Panc1 (cell line): ENCODE data around the gene IVD. TPM values are rescaled to one million over a fixed set of nuclear protein-coding genes. Genes with fewer than 3 reads are reported as not detected.
"Not testable (repeated sequence)": the region's sequence is repeated elsewhere in the genome, so short reads cannot be mapped to it uniquely, and the experiment has no call there.

ENCODE experiments used
- ATAC-seq: fragments of 200-7000 bp; cut with Tn5 transposase; 2 replicates; pipeline ENCODE4 v1.9.1; 2020; ENCODE audit warnings: mild to moderate bottlenecking, moderate library complexity
- BruUV-seq: library from RNA; stranded (reverse); fragments of 400-500 nt; replicated peaks from 2 replicates; lab custom pipeline; 2021; lab: Mats Ljungman, UMichigan
- CTCF ChIA-PET: fragments of 300-600 bp; sonication (Branson Sonifier 250); formaldehyde crosslinking; loops from one replicate; lab custom pipeline; 2022; ENCODE audit warnings: antibody characterized with exemption; lab: Charles Lee
- POLR2A ChIA-PET: fragments of 300-600 bp; sonication (Branson Sonifier 250); formaldehyde crosslinking; loops from one replicate; lab custom pipeline; 2022; ENCODE audit warnings: antibody characterized with exemption; lab: Charles Lee
- DNase-seq: peaks from one replicate; pipeline ENCODE4 v3.0.0-alpha.2; 2010; ENCODE audit warnings: low read depth, low spot score
- H3K27ac ChIP-seq: 2 replicates; pipeline ENCODE4 v1.5.1; 2011; ENCODE audit warnings: mild to moderate bottlenecking, low read length, inconsistent platforms
- H3K27me3 ChIP-seq: fragments of 200-500 bp; sonication (Bioruptor generic); 2 replicates; pipeline ENCODE4 v1.6.0; 2014; ENCODE audit warnings: low read length, inconsistent platforms; ENCODE audit not compliant: control insufficient read depth, insufficient read depth
- H3K36me3 ChIP-seq: fragments of 200-500 bp; sonication (Bioruptor generic); 2 replicates; pipeline ENCODE4 v1.5.1; 2014; ENCODE audit warnings: inconsistent platforms, mild to moderate bottlenecking, low read length, moderate library complexity; ENCODE audit not compliant: control insufficient read depth, insufficient read depth
- H3K4me1 ChIP-seq: 2 replicates; pipeline ENCODE4 v1.5.1; 2011; ENCODE audit warnings: inconsistent platforms, mild to moderate bottlenecking, low read length, moderate library complexity; ENCODE audit not compliant: control insufficient read depth, insufficient read depth
- H3K4me3 ChIP-seq, 2 experiments: 2 replicates each; pipeline ENCODE4 v1.5.1; 2011 to 2012; ENCODE audit warnings: low read depth in 2 of 2, low read length in 2 of 2, mild to moderate bottlenecking in 2 of 2, inconsistent platforms in 1 of 2, moderate library complexity in 1 of 2
- H3K9me3 ChIP-seq: fragments of 200-500 bp; sonication (Bioruptor generic); 2 replicates; pipeline ENCODE4 v1.5.1; 2014; ENCODE audit warnings: low read depth, mild to moderate bottlenecking, inconsistent platforms, low read length, moderate library complexity; ENCODE audit not compliant: control insufficient read depth, insufficient read depth
- POLR2AphosphoS5 ChIP-seq: IDR thresholded peaks from 2 replicates; pipeline ENCODE4 v1.6.1; 2012; ENCODE audit warnings: mild to moderate bottlenecking, low read depth, low read length, moderate library complexity
- SIN3A ChIP-seq: IDR thresholded peaks from 2 replicates; pipeline ENCODE4 v1.6.1; 2012; ENCODE audit warnings: low read depth, mild to moderate bottlenecking, low read length, moderate library complexity, borderline replicate concordance; ENCODE audit not compliant: insufficient read depth
- TCF7L2 ChIP-seq: IDR thresholded peaks from 2 replicates; pipeline ENCODE4 v1.6.1; 2011; ENCODE audit warnings: mild to moderate bottlenecking, low read depth, low read length, inconsistent platforms
- in situ Hi-C: cut with HindIII; loops from 2 replicates; pipeline ENCODE4 v1.10.0; 2016; ENCODE audit warnings: low sequenced_read_pairs, low pct_unique_long_range_greater_than_20kb
- intact Hi-C: fragments of 100-400 bp; cut with micrococcal nuclease; formaldehyde crosslinking; loops from one replicate; pipeline ENCODE4 v1.10.0; 2022; ENCODE audit not compliant: unreplicated experiment
- total RNA-seq: library from RNA; stranded (reverse); gene quantifications from one replicate; pipeline ENCODE4 v1.2.1, GENCODE V29; 2021; ENCODE audit not compliant: unreplicated experiment
- TF ChIP-seq, protein P1 (sequence below): fragments of 450-650 bp; IDR thresholded peaks from 2 replicates; pipeline ENCODE4 v1.5.1; 2017; ENCODE audit warnings: mild to moderate bottlenecking
- TF ChIP-seq, protein P2 (sequence below), 2 experiments: IDR thresholded peaks; 2 replicates each; pipeline ENCODE4 v1.6.1; 2011 to 2012; ENCODE audit warnings: low read depth in 2 of 2, control low read depth in 1 of 2, low read length in 1 of 2, mild to moderate bottlenecking in 1 of 2, moderate library complexity in 1 of 2; ENCODE audit not compliant: insufficient read depth in 1 of 2

IVD gene
- total RNA-seq, 1 experiment from 2014 or later: 74.6 TPM

DNA sequence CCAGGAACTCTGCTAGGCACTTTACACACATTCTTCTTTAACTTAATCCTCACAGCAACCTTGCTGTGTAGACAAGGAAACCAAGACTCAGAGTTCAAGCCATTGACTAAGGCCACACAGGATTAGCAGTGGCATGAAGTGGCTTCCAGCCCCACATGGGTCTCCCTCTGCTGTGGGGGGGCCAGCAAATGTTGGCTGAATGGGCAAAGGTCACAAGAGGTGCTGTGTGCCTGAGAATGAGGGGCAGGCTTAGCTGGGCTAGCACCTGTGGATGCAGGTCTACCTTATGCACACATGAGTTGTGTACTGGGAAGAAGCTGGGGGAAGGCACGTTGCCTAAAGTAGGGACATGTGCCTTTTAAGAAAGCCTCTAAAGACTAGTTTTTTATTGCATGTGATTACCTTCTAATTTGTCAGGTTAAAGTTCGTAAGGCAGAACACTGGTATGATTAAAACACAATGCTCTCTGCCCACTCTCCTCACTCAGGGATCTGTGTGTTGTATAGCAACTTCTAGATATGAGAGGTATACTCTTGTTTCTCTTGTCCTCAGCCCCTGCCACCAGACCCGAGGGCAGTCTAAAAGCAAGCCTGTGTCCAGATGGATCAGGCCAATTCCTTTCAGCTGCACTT is 46.0 kb downstream of the IVD start:
- H3K9me3 ChIP-seq: no peaks in the 10 kb centered on the region
- H3K27ac ChIP-seq: no peak overlapping the region
- no peak for ATAC-seq
- ChIA-PET CTCF (no interaction called here), POLR2A (no interaction called here)
- in situ Hi-C loops (no loop called here), intact Hi-C loops (no loop called here)
- H3K4me1 ChIP-seq: peaks cover 41% of the 10 kb centered on the region
- DNase-seq: no peak
- no peak overlapping the region for H3K4me3 ChIP-seq
- H3K27me3 ChIP-seq: no peaks in the 10 kb centered on the region
- TF ChIP-seq, protein P1, sequence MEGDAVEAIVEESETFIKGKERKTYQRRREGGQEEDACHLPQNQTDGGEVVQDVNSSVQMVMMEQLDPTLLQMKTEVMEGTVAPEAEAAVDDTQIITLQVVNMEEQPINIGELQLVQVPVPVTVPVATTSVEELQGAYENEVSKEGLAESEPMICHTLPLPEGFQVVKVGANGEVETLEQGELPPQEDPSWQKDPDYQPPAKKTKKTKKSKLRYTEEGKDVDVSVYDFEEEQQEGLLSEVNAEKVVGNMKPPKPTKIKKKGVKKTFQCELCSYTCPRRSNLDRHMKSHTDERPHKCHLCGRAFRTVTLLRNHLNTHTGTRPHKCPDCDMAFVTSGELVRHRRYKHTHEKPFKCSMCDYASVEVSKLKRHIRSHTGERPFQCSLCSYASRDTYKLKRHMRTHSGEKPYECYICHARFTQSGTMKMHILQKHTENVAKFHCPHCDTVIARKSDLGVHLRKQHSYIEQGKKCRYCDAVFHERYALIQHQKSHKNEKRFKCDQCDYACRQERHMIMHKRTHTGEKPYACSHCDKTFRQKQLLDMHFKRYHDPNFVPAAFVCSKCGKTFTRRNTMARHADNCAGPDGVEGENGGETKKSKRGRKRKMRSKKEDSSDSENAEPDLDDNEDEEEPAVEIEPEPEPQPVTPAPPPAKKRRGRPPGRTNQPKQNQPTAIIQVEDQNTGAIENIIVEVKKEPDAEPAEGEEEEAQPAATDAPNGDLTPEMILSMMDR: no peak
- TF ChIP-seq TCF7L2: no peak
- TF ChIP-seq, protein P2, sequence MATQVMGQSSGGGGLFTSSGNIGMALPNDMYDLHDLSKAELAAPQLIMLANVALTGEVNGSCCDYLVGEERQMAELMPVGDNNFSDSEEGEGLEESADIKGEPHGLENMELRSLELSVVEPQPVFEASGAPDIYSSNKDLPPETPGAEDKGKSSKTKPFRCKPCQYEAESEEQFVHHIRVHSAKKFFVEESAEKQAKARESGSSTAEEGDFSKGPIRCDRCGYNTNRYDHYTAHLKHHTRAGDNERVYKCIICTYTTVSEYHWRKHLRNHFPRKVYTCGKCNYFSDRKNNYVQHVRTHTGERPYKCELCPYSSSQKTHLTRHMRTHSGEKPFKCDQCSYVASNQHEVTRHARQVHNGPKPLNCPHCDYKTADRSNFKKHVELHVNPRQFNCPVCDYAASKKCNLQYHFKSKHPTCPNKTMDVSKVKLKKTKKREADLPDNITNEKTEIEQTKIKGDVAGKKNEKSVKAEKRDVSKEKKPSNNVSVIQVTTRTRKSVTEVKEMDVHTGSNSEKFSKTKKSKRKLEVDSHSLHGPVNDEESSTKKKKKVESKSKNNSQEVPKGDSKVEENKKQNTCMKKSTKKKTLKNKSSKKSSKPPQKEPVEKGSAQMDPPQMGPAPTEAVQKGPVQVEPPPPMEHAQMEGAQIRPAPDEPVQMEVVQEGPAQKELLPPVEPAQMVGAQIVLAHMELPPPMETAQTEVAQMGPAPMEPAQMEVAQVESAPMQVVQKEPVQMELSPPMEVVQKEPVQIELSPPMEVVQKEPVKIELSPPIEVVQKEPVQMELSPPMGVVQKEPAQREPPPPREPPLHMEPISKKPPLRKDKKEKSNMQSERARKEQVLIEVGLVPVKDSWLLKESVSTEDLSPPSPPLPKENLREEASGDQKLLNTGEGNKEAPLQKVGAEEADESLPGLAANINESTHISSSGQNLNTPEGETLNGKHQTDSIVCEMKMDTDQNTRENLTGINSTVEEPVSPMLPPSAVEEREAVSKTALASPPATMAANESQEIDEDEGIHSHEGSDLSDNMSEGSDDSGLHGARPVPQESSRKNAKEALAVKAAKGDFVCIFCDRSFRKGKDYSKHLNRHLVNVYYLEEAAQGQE (IDR thresholded peaks at IDR 0.05; ENCODE audit: insufficient read depth in 1 of 2, low read depth in 2 of 2, low read length in 1 of 2): no peak
- TF ChIP-seq SIN3A: no peak
- no peak for TF ChIP-seq POLR2AphosphoS5
- no peaks in the 10 kb centered on the region for H3K36me3 ChIP-seq
- BruUV-seq: no TSS peak

DNA sequence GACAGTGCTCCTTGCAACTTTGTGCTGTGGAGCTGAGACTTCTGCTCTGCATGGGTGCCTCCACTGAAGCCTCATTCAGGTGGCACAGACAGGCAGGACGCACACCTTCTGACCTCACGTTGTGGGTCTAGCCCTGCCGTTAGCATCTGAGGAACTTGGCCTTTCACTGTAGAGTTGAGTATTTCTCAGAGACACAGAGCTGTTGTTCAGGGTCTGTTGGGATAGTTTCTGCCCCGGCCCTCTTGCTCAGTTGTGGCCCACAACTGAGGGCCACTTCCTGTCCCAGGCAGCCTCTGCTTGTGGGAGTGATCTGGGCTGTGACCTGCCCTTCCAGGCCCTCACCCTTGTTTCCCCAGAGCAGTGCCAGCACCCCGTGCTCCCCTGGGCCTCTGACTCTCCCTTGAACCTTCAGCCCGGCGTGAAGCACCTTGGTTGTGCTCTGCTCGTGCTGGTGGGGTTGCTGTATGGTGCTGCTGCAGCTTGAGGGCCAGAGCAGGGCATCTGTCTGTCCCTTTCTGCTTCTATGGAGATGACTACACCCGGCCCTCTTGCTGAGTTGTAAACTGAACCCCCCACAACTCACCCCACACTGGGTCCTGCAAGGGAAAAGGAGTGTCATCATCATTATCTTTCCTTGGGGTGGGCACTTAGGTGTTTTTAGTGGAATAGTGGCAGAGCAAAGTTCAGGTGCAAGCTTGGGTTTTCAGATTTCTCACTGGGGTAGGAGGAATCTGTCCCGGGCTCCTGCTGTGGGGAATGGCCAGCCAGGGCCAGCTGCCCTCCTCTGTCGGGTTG is 46.9 kb downstream of the IVD start:
- peaks cover 42% of the 10 kb centered on the region for H3K4me1 ChIP-seq
- POLR2A ChIA-PET: no interaction called here
- TF ChIP-seq TCF7L2 (no peak), POLR2AphosphoS5 (no peak), SIN3A (no peak)
- TF ChIP-seq, protein P1: no peak
- TF ChIP-seq, protein P2 (IDR thresholded peaks at IDR 0.05; ENCODE audit: insufficient read depth in 1 of 2, low read depth in 2 of 2, low read length in 1 of 2): no peak
- DNase-seq: no peak
- H3K27me3 ChIP-seq: no peaks in the 10 kb centered on the region
- H3K9me3 ChIP-seq: no peaks in the 10 kb centered on the region
- CTCF ChIA-PET: no interaction called here
- peak; percentile 15; the same call in 1 of the 2 replicates for ATAC-seq
- intact Hi-C loops: no loop called here
- BruUV-seq: no TSS peak
- no peaks in the 10 kb centered on the region for H3K36me3 ChIP-seq
- H3K4me3 ChIP-seq: no peak overlapping the region
- no peak overlapping the region for H3K27ac ChIP-seq
- in situ Hi-C loops: no loop called here

DNA sequence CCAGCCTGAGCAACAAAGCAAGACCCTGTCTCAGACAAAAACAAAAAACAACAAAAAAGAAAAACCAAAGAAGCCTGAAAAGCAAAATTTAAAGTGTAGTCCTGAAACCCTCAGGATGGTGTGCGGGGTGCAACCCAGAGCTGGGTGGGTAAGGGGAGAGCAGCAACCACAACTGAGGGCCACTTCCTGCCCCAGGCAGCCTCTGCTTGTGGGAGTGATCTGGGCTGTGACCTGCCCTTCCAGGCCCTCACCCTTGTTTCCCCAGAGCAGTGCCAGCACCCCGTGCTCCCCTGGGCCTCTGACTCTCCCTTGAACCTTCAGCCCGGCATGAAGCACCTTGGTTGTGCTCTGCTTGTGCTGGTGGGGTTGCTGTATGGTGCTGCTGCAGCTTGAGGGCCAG is 48.3 kb downstream of the IVD start:
- H3K36me3 ChIP-seq, H3K27ac ChIP-seq, intact Hi-C loops, H3K4me3 ChIP-seq, H3K9me3 ChIP-seq, CTCF ChIA-PET, in situ Hi-C loops, ATAC-seq, BruUV-seq, H3K27me3 ChIP-seq, DNase-seq: not testable (repeated sequence)
- POLR2A ChIA-PET: interaction anchor here (0.5 kb wide), 1 partner anchor 10 kb away, joined by 3 read pairs; no protein-coding TSS in a partner anchor
- H3K4me1 ChIP-seq: peaks cover 42% of the 10 kb centered on the region
